ENCODE data around the gene CMTM6.

CMTM6 gene

DNA sequence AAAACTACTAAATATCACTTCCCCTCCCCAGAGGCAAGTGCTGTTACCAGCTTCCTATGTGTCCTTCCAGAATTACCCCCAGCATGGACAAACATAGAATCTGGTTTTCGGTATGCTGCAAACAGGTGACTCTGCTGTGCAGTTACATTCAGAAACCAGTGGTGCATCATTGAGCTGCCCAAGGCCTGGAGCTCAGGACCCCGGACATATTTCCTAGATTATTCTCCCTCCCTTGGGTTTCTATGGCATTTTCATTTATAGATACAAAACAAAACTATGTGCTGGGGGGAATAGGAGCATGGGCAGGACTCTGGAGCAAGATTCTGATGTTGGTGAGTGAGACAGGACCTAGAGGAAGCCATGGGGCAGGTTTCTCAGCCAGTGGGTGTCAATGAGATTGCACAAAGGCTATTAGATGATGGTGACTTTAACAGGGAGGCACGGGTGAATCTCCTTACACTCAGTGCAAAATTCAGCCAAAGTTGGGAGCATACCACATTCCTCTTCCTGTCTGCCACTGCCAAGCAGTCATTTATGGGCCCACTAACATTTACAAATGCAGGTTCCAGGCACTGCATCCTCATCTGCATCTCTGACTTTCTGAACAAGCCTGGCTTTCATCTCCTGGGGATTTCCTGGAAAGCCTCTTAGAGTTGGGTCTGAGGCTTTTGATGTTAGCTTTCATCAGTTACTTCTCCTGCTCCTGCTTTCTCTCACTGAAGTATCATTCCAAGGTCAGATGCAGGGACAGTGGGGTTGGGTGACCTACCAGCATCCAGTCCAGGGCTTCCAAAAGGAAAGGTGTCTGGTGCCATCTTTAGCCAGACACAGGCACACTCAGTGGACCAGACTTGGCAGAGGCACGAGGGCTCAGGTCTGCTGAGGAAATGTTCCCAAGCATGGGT is 66.5 kb downstream of the CMTM6 start:
- no peak overlapping the region for H3K4me3 ChIP-seq (ENCODE audit: low read depth, low read length)
- no peak overlapping the region for H3K9ac ChIP-seq
- no peaks in the 10 kb centered on the region for H3K36me3 ChIP-seq (ENCODE audit: control insufficient read depth, insufficient read depth, low read length)
- no peaks in the 10 kb centered on the region for H3K27me3 ChIP-seq (ENCODE audit: control insufficient read depth, insufficient read depth, low read length)
- no peak overlapping the region for H3K4me2 ChIP-seq (ENCODE audit: low read length)
- H3K79me2 ChIP-seq, result no peaks in the 10 kb centered on the region
- H2AFZ ChIP-seq, result no peak overlapping the region
- TF ChIP-seq, protein P1, sequence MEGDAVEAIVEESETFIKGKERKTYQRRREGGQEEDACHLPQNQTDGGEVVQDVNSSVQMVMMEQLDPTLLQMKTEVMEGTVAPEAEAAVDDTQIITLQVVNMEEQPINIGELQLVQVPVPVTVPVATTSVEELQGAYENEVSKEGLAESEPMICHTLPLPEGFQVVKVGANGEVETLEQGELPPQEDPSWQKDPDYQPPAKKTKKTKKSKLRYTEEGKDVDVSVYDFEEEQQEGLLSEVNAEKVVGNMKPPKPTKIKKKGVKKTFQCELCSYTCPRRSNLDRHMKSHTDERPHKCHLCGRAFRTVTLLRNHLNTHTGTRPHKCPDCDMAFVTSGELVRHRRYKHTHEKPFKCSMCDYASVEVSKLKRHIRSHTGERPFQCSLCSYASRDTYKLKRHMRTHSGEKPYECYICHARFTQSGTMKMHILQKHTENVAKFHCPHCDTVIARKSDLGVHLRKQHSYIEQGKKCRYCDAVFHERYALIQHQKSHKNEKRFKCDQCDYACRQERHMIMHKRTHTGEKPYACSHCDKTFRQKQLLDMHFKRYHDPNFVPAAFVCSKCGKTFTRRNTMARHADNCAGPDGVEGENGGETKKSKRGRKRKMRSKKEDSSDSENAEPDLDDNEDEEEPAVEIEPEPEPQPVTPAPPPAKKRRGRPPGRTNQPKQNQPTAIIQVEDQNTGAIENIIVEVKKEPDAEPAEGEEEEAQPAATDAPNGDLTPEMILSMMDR (IDR thresholded peaks at IDR 0.05), result no peak
- H3K9me3 ChIP-seq (ENCODE audit: control insufficient read depth, low read length), result no peaks in the 10 kb centered on the region
- no peak overlapping the region for H3K27ac ChIP-seq
- H3K4me1 ChIP-seq, result no peaks in the 10 kb centered on the region

DNA sequence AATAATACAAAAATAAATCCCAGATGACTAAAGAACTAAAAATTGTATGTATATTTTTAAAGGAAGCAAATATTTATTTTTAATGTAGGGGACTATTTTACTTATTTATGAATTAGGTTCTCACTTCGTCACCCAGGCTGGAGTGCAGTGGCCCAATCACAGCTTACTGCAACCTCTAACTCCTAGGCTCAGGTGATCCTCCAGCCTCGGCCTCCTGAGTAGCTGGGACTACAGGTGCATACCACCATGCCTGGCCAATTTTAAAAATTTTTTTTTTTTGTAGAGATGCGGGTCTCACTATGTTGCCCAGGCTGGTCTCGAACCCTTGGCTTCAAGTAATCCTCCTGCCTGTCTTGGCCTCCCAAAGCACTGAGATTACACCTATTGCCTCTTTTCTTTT is 68.4 kb downstream of the CMTM6 start:
- Histone ChIP-seq H3K79me2 (no peaks in the 10 kb centered on the region), H3K4me2 (ENCODE audit: low read length) (no peak overlapping the region), H2AFZ (no peak overlapping the region), H3K4me1 (no peaks in the 10 kb centered on the region), H3K27ac (no peak overlapping the region), H3K9ac (no peak overlapping the region), H3K9me3 (ENCODE audit: control insufficient read depth, low read length) (no peaks in the 10 kb centered on the region), H3K4me3 (ENCODE audit: low read depth, low read length) (no peak overlapping the region), H3K27me3 (ENCODE audit: control insufficient read depth, insufficient read depth, low read length) (no peaks in the 10 kb centered on the region), H3K36me3 (ENCODE audit: control insufficient read depth, insufficient read depth, low read length) (no peaks in the 10 kb centered on the region)
- TF ChIP-seq, protein P1 (IDR thresholded peaks at IDR 0.05), result no peak

DNA sequence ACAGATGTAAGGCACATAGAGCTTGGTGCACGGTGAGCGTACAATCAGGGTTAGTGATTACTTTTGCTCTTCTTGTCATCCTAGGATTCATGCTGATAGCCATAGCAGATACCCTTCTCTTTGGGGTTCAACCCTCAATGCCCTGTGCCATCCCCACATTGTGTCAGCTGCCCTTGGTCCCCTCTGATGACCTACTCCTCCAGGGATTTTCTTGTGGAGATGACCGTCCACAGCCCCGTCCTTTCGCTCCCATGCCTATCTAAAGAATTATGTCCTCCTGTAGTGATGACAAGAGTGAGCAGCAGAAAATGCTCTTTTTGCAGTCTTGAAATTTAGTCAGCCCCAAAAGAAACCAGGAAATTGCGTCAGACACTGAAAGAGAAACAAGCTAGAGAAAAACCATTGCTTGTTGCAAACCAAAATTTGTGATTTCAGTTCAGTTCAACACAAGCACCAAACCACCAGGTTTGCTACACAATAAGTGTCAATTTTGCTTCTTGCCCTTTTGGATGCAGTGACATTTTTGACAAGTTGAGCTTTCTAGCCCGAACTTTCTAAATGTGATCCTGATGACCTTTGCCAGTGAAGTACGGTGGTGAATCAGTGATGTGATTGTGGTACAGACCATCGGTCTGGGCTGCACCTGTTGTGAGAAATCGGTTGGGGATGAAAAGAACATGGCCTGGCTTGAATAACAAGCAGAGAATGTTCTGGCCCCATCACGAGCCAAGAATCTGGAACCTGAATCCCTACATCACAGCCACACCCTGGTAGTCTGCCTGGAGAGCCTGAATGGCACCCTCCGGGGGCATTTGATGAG is 69.7 kb downstream of the CMTM6 start:
- TF ChIP-seq, protein P1 (IDR thresholded peaks at IDR 0.05), result no peak
- H3K4me3 ChIP-seq (ENCODE audit: low read depth, low read length), result no peak overlapping the region
- H3K79me2 ChIP-seq, result no peaks in the 10 kb centered on the region
- H3K9ac ChIP-seq, result no peak overlapping the region
- H3K36me3 ChIP-seq (ENCODE audit: control insufficient read depth, insufficient read depth, low read length), result no peaks in the 10 kb centered on the region
- no peak overlapping the region for H2AFZ ChIP-seq
- H3K27ac ChIP-seq, result no peak overlapping the region
- no peaks in the 10 kb centered on the region for H3K9me3 ChIP-seq (ENCODE audit: control insufficient read depth, low read length)
- no peaks in the 10 kb centered on the region for H3K4me1 ChIP-seq
- no peak overlapping the region for H3K4me2 ChIP-seq (ENCODE audit: low read length)
- H3K27me3 ChIP-seq (ENCODE audit: control insufficient read depth, insufficient read depth, low read length), result no peaks in the 10 kb centered on the region

DNA sequence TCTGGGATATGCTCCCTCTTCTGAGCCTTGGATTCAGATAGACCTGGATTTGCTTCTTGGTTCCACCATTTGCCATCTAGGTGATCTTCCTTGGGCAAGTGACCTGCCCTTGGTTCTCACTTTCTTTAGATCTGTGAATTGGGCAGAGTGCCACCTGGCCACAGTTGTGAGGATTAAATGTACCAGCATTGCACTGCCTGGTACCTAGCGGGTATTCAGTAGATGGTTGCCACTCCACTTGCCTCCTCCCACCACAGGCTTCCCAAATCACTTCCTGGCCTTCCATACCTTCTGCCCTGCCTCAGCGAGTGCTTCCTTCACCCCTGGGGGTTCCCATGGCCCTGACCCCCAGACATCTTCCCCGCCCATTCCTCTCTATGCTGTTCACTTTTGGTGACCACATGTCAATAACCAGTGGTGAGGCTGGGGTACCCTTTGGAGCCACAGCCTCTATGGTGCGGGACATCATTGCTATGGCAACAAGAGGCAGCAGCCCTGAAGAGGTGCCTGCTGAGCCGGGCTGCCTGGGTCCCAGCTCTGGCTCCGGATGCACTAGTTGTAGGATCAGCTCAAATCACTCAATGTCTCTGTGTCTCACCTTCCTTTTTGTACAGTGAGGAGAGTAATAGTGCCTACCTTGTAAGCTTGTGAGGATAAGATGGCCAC is 70.5 kb downstream of the CMTM6 start:
- no peak overlapping the region for H3K4me2 ChIP-seq (ENCODE audit: low read length)
- H3K79me2 ChIP-seq, result no peaks in the 10 kb centered on the region
- no peaks in the 10 kb centered on the region for H3K36me3 ChIP-seq (ENCODE audit: control insufficient read depth, insufficient read depth, low read length)
- H3K9me3 ChIP-seq (ENCODE audit: control insufficient read depth, low read length), result no peaks in the 10 kb centered on the region
- no peak overlapping the region for H3K4me3 ChIP-seq (ENCODE audit: low read depth, low read length)
- H3K9ac ChIP-seq, result no peak overlapping the region
- no peaks in the 10 kb centered on the region for H3K4me1 ChIP-seq
- H2AFZ ChIP-seq, result no peak overlapping the region
- H3K27ac ChIP-seq, result no peak overlapping the region
- TF ChIP-seq, protein P1 (IDR thresholded peaks at IDR 0.05), result no peak
- no peaks in the 10 kb centered on the region for H3K27me3 ChIP-seq (ENCODE audit: control insufficient read depth, insufficient read depth, low read length)
